H54 (cell line): ENCODE data around the gene CD2AP.
A peak's percentile ranks its signal among the peaks of the same experiment; 100 is the strongest.
"Not testable (repeated sequence)": the region's sequence is repeated elsewhere in the genome, so short reads cannot be mapped to it uniquely, and the experiment has no call there.

Experiments used
- DNase-seq: peaks from one replicate; pipeline ENCODE4 v3.0.0; 2011; ENCODE audit warnings: low spot score, mixed read lengths; ENCODE audit not compliant: insufficient read length
- FAIRE-seq: peaks from 3 replicates; lab custom pipeline; 2011; peaks lifted over from hg19 to GRCh38; lab: Jason Lieb, UNC
- POLR2A ChIP-seq: IDR thresholded peaks from 2 replicates; pipeline ENCODE4 v1.6.1; 2011; ENCODE audit warnings: low read depth, mild to moderate bottlenecking, low read length

Gene CD2AP

GRCh38 chr6:47634210-47635047, 156.8 kb downstream of the CD2AP start:
- DNase-seq: no peak
- FAIRE-seq: no peak
- no peak for TF ChIP-seq POLR2A

- FAIRE-seq (no peak), DNase-seq (no peak)
- no peak for TF ChIP-seq POLR2A
These were observed 169.1 kb downstream of the CD2AP start for GRCh38 chr6:47646689-47647088.

- TF ChIP-seq POLR2A: no peak
- FAIRE-seq (no peak), DNase-seq (no peak)
These were observed 169.6 kb downstream of the CD2AP start for GRCh38 chr6:47647188-47647587.

DNA sequence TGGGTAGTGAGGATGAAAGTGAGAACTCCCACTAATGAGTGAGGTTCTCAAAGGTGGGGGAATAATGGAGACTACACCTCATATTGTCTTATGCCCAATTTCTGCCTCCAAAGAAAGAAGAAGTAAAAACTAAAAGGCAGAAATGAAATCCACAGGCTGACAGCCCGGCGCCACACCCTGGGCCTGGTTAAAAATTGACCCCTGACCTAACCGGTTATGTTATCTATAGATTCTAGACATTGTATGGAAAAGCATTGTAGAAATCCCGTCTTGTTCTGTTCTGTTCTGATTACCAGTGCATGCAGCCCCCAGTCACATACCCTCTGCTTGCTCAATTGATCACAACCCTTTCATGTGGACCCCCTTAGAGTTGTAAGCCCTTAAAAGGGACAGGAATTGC, 170.0 kb downstream of the CD2AP start:
- FAIRE-seq, DNase-seq: not testable (repeated sequence)

- no peak for TF ChIP-seq POLR2A
- DNase-seq: no peak
- FAIRE-seq: no peak
These were observed 170.4 kb downstream of the CD2AP start for GRCh38 chr6:47648031-47648430.

DNA sequence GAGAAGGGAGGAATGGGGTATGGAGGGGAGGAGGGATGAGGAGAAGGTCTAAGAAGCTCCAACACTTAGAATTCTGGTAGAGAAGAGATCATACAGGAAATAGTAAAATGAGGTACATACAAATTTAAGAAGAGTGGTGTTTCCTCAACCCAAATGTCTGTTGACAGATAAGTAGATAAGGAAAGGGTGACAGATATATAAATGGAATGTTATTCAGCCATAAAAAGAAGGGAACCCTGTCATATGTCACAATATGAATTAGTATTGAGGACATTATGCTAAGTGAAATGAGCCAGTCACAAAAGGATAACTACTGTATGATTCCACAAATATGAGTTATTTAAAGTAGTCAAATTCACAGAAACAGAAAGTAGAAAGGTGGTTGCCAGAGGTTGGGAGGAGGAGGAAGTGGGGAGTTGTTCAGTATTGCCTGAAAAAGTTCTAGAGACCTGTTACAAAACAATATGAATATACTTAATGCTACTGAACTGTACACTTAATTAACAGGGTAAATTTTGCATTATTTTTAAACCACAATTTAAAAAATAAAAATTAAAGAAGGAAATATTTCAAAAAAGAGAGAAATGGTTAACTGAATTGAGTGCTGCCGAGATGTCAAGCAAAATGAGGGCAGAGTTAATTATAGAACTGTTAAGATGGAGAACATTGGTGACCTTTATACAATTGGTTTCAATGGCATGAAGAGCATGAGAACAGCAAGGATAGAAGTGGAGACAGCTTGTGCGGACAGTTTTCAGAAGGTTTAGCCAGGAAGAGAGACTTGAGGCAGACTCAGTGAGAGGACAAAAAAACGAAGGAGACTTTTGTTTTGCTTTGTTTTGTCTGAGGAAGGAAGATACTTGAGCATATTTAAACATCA, 173.2 kb downstream of the CD2AP start:
- TF ChIP-seq POLR2A: no peak
- DNase-seq: no peak
- no peak for FAIRE-seq

- DNase-seq (peak; percentile 29), FAIRE-seq (no peak)
- TF ChIP-seq POLR2A: no peak
These were observed 173.9 kb downstream of the CD2AP start for GRCh38 chr6:47651505-47651944.

GRCh38 chr6:47653706-47654105, 176.1 kb downstream of the CD2AP start:
- TF ChIP-seq POLR2A: no peak
- DNase-seq (no peak), FAIRE-seq (no peak)

- TF ChIP-seq POLR2A: no peak
- DNase-seq (no peak), FAIRE-seq (no peak)
These were observed 176.7 kb downstream of the CD2AP start for GRCh38 chr6:47654255-47654654.

DNA sequence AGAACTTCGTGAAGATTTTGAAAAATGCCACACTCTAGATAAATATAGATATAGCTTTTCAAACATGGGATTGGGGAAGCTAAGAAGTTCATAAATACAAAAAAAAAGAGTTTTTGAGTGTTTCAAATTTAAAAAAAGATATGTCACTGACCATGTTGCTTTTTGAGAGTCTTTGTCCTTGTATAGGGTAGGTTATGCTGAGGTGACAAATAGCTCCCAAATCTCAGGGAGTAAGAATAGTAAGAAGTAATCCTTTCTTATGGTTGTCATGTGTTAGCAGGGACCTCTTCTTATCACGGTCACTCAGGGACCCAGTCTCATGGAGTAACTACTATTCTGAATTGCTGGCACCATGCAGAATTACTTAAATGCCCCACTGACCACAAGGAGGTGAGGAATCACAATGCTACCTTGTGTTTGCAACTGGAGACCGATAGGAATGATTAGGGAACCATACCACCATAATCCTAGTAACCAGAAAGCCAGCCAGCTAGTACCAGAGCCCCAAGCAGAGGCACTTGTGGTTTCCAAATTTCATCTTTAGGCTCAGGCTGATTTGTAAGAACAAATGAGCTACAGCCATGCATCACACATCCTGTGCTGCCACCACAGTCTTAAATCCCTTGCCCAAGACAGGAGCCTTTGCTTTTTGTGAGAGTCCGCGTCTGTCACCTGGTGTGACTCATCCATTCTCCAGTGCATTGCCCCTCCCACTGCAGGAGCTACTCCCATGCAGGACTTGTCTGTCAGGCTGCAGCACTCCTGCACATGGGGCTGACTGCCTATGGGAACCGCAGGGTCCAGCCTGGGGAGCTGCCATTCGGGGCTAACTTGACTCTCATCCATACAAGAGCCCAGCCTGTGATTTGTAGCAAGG, 178.4 kb downstream of the CD2AP start:
- FAIRE-seq (peak; percentile 68), DNase-seq (peak; percentile 30)
- TF ChIP-seq POLR2A: no peak

DNA sequence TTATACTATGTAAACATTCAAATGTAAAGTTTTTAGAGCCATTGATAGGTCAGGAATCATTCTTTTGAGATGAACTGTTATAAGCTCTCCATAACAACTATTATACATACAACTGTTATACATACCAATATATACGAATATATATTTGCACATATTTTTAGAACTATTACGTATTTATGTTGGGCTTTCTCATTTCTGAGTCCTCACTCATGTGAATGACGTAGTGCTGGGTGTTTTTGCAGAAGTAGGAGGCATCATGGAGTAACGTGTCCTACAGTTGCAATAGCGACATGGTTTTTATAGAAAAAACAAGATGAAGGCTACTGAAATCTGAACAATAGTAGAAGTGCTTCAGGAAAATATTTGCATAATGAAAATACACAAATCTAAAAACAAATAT, 184.4 kb downstream of the CD2AP start:
- FAIRE-seq (no peak), DNase-seq (no peak)
- TF ChIP-seq POLR2A: no peak

GRCh38 chr6:47663462-47664216, 186.1 kb downstream of the CD2AP start:
- DNase-seq (no peak), FAIRE-seq (no peak)
- TF ChIP-seq POLR2A: no peak

DNA sequence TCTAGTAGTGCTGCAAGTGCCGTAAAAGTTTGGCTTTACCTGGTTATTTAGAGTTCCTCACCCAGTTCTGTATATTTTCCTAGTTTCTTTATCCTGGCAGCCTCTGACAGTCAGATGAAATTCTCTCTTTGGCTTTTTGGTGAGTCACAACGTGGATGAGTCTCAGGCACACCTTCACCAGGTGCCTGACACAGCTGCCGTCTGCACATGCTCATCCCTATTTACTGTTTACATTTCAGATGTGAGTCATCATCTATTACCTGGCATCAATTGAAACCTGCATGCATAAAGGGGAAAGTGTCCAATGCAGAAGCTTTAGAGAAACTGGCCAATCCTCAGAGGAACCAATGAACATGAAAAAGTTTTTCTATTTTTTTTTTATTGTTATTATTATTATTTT, 187.5 kb downstream of the CD2AP start:
- DNase-seq (no peak), FAIRE-seq (no peak)
- no peak for TF ChIP-seq POLR2A
